Type B pancreatic cell (in vitro differentiated cells): ENCODE data around the gene KLF2. TPM values are rescaled to one million over a fixed set of nuclear protein-coding genes. Genes with fewer than 3 reads are reported as not detected.

ENCODE experiments used
- DNase-seq: peaks from one replicate; pipeline ENCODE4 v3.0.0; 2021; ENCODE audit warnings: mixed read lengths; ENCODE audit not compliant: unreplicated experiment; ENCODE audit errors: extremely low spot score
- H3K27ac Mint-ChIP-seq: 2 replicates; pipeline ENCODE4 v1.8.0; 2021; ENCODE audit warnings: mild to moderate bottlenecking, mixed read lengths
- H3K27me3 Mint-ChIP-seq: 2 replicates; pipeline ENCODE4 v1.8.0; 2021; ENCODE audit warnings: mixed read lengths
- H3K36me3 Mint-ChIP-seq: 2 replicates; pipeline ENCODE4 v1.8.0; 2021; ENCODE audit warnings: mixed read lengths
- H3K4me1 Mint-ChIP-seq: one replicate; pipeline ENCODE4 v1.8.0; 2021; ENCODE audit warnings: mixed read lengths; ENCODE audit not compliant: unreplicated experiment
- H3K4me3 Mint-ChIP-seq: 2 replicates; pipeline ENCODE4 v1.8.0; 2021; ENCODE audit warnings: mild to moderate bottlenecking, mixed read lengths
- H3K9me3 Mint-ChIP-seq: 2 replicates; pipeline ENCODE4 v1.8.0; 2021; ENCODE audit warnings: mixed read lengths
- CTCF ChIP-seq: fragments of 200-600 bp; sonication (generic); conservative IDR thresholded peaks from 2 replicates; pipeline ENCODE4 v1.5.0; 2021; ENCODE audit warnings: antibody characterized with exemption, mild to moderate bottlenecking
- total RNA-seq: library from RNA; stranded (reverse); gene quantifications from 2 replicates; pipeline ENCODE4 v1.2.1, GENCODE V29; 2021; ENCODE audit warnings: low replicate concordance

KLF2 gene
- total RNA-seq, 1 donor from 2014 or later: 1.4 TPM

- no peaks in the 10 kb centered on the region for H3K9me3 Mint-ChIP-seq
Observed at GRCh38 chr19:16347706-16348105, 23.1 kb downstream of the KLF2 start.

GRCh38 chr19:16349551-16350152 is 25.0 kb downstream of the KLF2 start:
- DNase-seq: no peak
- no peak overlapping the region for H3K27ac Mint-ChIP-seq
- H3K4me3 Mint-ChIP-seq: no peak overlapping the region
- no peak for TF ChIP-seq CTCF
- H3K9me3 Mint-ChIP-seq: no peaks in the 10 kb centered on the region
- peaks cover 4% of the 10 kb centered on the region for H3K4me1 Mint-ChIP-seq
- peaks cover 4% of the 10 kb centered on the region for H3K36me3 Mint-ChIP-seq
- H3K27me3 Mint-ChIP-seq: no peaks in the 10 kb centered on the region

More at GRCh38 chr19:16347706-16348105, 23.1 kb downstream of the KLF2 start:
- TF ChIP-seq CTCF: no peak
- no peak overlapping the region for H3K27ac Mint-ChIP-seq
- H3K4me1 Mint-ChIP-seq: peaks cover 4% of the 10 kb centered on the region
- no peak overlapping the region for H3K4me3 Mint-ChIP-seq
- no peaks in the 10 kb centered on the region for H3K27me3 Mint-ChIP-seq
- no peak for DNase-seq
- no peaks in the 10 kb centered on the region for H3K36me3 Mint-ChIP-seq

- DNase-seq: no peak
- no peak for TF ChIP-seq CTCF
- H3K4me1 Mint-ChIP-seq: peaks cover 4% of the 10 kb centered on the region
- H3K36me3 Mint-ChIP-seq: peaks cover 4% of the 10 kb centered on the region
- H3K27me3 Mint-ChIP-seq: no peaks in the 10 kb centered on the region
- no peaks in the 10 kb centered on the region for H3K9me3 Mint-ChIP-seq
- no peak overlapping the region for H3K27ac Mint-ChIP-seq
- no peak overlapping the region for H3K4me3 Mint-ChIP-seq
Observed at GRCh38 chr19:16351133-16351809, 26.6 kb downstream of the KLF2 start.

- no peak for TF ChIP-seq CTCF
- no peak for DNase-seq
- Mint-ChIP-seq H3K27ac (no peak overlapping the region), H3K4me1 (no peaks in the 10 kb centered on the region), H3K9me3 (no peaks in the 10 kb centered on the region), H3K4me3 (no peak overlapping the region), H3K27me3 (no peaks in the 10 kb centered on the region), H3K36me3 (peaks cover 4% of the 10 kb centered on the region)
Observed at GRCh38 chr19:16355293-16356043, 30.8 kb downstream of the KLF2 start.

GRCh38 chr19:16358456-16358855 is 33.8 kb downstream of the KLF2 start:
- TF ChIP-seq CTCF: no peak
- peaks cover 11% of the 10 kb centered on the region for H3K4me1 Mint-ChIP-seq
- no peak overlapping the region for H3K4me3 Mint-ChIP-seq
- H3K36me3 Mint-ChIP-seq: peaks cover under 1% of the 10 kb centered on the region
- H3K27ac Mint-ChIP-seq: no peak overlapping the region
- DNase-seq: no peak
- H3K27me3 Mint-ChIP-seq: no peaks in the 10 kb centered on the region
- H3K9me3 Mint-ChIP-seq: no peaks in the 10 kb centered on the region
